NCI-H1436 treated with DMSO at 0.1 percent for 48 hours (cell line): ENCODE measurements around the gene BCL7A.
"Not testable (repeated sequence)": the region's sequence is repeated elsewhere in the genome, so short reads cannot be mapped to it uniquely, and the experiment has no call there.

Source experiments
- DNase-seq: peaks from one replicate; lab custom pipeline; 2025; lab: John Stamatoyannopoulos, UW

Gene BCL7A

DNA sequence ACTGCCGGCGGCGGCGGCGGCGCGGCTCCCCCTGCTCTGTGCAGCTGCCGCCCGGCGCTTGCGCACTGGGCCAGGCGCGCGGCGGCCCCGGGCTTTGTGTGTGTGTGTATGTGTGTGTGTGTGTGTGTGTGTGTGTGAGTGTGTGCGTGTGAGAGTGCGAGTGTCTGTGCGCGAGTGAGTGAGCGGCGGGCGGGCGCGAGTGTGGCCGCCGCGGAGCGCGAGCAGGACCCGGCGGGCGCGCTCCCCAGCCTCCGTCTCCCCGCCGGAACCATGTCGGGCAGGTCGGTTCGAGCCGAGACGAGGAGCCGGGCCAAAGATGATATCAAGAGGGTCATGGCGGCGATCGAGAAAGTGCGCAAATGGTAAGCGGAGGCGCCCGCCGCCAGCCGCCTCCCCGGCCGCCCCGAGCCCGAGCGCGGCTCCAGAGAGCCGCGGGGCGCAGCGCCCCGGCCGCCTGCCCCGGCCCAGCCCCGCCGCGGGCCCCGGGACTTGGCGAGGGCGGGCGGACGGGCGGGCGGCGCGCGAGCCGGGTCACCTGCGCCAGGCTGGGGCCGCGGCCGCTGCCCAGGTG lies at the start of gene BCL7A:
Gene BCL7A (plus strand): TSS at position 63 of the 571 bp plus-strand sequence. CDS start 208 bp downstream, at position 271.
- DNase-seq: no peak

DNA sequence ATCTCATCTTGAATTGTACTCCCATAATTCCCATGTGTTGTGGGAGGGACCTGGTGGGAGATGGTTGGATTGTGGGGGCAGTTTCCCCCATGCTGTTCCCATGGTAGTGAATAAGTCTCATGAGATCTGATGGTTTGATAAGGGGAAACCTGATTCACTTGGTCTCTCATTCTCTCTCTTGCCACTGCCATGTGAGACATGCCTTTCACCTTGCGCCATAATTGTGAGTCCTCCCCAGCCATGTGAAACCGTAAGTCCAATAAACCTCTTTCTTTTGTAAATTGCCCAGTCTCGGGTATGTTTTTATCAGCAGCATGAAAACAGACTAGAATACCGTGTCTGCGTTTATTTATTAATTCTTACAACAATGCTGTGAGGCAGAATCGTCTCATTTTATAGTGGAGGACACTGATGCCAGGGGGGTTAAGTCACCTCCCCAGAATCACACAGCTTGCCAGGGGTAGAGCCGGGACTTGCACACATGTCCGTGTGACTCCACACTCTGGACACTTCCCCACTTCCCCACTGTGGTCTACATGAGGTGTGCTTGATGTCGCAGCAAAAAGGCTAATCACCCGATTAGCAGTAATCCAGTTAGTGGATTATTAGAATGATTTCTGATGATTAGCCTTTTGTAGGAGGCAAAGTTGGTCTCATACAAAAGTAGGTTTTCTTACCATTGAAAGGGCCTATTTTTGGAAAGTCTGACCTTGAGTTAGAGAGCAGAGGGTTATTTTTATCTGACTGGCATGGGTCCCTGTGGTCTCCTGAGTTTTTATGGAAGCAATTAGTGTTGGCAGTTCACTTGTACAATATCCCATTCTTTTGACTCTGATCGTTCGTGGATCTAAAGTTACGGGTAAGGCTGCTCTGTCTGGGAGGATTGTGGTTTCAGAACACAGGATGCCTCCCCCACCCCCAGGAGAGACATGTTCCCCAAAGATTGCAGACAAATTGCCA lies 47.4 kb upstream of the BCL7A start:
- no peak for DNase-seq

DNA sequence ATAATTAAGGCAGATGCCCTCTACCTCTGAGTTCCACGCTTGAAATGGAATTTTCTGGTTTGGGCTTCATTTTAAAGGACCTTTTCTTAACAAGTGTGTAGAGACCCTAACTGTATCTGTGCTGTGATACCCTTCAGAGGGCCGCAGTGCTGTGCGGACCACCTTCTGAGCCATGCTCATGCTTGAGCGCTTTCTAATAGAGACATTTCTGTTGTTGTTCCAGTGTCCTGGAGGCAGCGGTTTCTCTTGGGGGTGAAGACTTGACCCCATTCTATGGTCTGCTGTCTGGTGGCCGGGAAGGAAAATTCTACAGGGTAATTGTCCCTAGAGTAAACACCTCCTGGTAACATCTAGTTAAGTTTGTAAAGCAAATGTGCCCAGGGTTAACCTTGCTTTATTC lies 46.7 kb upstream of the BCL7A start:
- no peak for DNase-seq

DNA sequence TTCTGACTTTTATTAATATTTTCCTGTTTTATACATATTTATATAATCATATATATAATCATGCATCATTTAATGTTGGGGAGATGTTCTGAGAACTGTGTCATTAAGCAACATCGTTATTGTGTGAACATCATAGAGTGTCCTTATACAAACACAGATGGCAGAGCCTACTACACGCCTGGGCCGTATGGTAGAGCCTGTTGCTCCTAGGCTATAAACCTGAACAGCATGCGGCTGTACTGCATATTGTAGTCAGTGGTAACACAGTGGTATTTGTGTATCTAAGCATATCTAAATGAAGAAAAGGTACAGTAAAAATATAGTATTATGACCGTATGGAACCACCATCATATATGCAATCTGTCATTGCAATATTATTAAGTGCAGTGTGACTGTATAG lies 44.7 kb upstream of the BCL7A start:
- no peak for DNase-seq

DNA sequence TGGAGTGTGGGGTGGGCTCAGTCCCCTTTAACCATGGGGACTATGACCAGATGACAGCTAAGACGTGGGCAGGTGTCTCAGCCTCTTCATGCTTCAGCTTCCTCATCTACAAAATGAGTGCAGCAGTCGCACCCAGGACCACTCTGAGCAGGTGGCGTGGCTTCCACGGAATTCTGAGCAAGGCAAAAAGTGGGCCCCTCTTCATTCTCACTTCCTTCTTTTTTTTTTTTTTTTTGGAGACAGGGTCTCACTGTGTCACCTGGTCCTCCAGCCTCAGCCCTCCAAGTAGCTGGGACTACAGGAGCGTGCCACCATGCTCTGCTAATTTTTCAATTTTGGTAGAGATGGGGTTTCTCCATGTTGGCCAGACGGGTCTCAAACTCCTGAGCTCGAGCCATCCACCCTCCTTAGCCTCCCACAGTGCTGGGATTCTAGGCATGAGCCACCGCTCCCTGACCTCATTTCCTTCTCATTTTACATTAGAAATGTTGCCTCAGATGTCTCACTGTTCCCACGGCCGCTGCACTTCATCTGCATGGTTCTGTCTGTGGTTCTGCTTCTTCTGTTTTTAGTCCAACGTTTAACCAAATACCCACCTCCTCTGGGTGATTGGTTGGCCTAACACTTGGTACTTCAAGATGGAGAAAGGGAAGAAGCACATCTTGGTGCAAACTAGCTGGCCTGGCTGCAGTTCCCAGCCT lies 41.3 kb upstream of the BCL7A start:
- no peak for DNase-seq

DNA sequence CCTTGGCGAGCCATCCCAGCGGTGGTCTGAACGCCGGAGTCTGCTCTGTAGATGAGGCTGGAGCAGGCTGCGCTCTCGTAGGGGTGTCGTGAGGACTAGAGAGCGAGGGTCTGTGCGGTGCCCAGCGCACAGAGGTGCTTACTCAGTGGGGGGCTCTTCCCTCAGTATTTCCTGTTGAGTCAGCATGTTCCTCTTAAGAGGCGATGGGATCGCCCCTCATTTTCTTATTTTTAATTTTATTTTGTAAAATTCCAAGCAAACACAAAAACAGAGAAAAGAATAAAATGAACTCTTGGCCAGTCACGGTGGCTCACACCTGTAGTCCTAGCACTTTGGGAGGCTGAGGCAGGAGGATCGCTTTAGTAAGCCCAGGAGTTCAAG lies 40.8 kb upstream of the BCL7A start:
- no peak for DNase-seq

DNA sequence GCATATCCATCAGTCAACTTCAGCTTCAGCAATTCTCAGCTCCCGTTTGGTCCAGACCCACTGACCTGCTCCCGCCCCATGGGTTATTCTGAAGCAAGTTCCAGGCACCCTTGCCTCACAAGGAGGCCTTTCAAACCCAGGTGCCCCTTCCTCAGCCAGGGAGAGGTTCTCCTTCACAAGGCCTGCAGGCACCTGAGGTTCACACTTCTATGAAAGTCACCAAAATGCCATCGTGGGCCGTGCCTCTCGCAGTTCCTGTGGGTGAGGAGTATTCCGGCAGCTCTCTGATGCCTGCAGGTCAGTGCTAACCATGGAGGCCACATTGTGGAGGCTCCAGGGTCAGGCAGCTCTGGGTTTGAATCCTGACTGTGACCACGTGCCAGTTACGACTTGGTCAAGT lies 40.2 kb upstream of the BCL7A start:
- no peak for DNase-seq

DNA sequence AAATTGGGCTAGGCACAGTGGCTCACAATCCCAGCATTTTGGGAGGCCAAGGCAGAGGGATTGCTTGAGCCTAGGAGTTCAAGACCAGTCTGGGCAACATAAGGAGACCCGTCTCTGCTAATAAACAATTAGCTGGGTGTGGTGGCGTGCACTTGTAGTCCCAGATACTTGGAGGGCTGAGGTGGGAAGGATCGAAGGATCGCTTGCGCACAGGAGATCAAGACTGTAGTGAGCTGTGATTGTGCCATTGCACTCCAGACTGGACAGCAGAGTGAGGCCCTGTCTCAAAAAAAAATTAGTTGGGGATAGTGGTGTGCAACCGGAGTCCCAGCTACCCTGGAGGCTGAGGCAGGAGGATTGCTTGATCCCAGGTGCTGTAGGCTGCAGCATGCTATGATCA lies 38.7 kb upstream of the BCL7A start:
- no peak for DNase-seq

DNA sequence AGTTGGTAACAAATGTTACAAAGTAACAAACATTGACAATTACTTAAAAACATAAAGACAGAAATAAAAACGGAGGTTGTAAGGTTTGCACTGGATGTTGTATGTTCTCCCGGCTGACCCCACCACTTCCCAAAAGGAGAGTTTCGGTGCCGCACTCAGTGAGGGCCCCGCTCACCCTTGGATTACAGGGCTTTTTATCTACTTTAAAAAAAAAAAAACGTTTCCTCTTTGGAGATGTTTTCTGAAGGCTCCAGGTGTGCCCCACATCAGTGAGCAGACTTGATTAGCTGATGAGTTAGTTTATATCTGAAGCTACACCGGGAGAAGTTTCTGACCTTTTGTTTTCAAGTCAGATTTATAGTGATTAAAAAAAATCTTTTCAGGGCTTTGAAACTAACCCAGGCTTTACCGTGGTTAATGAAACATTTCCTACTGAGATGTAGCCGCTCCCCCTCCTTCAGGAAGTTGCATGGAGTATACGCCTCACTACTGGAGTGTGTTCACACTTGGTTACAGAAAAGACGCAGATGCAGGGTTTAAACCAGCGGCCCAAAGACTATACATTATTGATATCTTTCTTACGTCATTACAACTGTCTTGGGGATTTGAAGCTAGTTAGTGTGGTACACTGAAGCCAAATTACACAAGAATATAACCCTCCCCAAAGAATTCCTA lies 38.0 kb upstream of the BCL7A start:
- no peak for DNase-seq

DNA sequence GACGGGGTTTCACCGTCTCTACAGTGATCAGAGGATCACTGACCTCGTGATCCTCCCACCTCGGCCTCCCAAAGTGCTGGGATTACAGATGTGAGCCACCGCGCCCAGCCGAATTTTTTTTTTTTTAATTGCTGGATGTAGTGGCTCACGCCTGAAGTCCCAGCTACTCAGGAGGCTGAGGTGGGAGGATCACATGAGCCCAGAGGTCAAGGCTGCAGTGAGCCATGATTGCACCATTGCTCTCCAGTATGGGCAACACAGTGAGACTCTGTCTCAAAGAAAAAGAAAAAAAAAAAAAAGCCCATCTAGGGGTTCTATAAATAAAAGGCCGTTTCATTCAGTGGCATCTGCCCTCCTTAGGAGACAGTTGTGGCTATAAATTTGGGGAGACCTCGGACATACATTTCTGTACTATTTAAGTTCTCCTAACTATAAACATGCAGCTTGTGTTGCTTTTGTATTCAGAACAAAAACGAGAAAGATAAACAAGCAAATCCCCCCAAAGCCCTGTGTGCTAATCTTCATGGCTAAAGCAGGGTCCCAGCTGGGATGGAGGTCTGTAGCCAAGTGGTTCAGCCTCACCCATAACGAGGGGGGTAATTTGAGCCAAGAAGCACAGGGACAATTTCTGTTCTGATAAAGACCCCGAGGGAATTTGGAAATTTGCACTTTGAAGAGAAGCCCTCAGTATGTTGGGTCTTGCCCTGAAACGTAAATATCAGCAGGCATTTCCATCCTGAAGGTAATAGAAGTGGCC lies 35.0 kb upstream of the BCL7A start:
- no peak for DNase-seq

DNA sequence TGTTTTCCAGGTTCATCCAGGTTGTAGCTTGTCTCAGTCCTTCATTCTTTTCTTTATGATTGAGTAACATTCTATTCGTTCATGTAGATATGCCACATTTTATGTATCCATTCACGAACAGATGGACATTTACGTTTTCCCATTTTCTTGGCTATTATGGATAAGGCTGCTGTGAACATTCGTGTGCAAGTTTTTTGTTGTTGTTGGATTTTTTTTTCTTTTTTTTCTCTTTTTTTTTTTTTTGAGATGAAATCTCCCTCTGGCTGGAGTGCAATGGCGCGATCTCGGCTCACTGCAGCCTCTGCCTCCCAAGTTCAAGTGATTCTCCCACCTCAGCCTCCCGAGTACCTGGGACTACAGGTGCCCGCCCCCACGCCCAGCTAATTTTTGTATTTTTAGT lies 33.2 kb upstream of the BCL7A start:
- DNase-seq: not testable (repeated sequence)

DNA sequence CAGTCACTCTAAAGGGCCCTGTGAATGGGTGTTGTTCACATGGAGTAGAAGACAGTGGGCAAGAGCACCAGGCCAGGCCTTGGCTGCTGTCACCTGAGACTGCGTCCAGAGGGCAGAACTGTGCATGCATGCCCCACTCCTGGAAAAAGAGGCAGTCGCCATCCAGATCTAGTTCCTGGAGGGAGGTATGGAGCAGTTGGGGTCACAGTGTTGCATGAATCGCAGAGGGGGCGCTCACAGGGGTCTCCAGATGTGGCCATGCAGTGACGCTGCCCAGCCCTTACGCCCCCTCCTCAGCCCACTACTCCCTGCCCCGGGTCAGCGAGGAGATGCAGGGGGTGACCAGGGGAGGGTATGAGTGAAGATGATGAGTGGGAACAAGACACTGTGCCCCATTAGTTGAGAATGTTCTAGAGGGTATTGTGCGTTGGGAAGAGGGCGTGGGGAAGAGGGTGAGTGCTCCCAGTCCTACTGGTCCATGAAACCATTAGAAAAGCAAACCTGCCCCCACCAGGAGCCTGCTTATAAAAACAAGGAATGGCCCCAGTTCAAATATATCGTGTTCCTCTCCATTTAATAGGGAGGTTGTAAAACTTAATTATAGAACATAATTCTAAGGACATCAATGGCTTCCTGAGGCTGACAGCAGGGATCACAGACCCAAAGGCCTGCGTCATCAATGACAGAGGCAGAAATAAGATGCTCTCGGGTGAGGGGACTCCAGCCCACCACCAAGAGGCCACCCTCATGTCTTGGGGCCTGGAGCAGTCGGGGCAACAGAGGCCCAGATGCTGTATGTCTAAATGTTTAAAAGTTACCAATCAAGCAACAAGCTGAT lies 32.2 kb upstream of the BCL7A start:
- no peak for DNase-seq

DNA sequence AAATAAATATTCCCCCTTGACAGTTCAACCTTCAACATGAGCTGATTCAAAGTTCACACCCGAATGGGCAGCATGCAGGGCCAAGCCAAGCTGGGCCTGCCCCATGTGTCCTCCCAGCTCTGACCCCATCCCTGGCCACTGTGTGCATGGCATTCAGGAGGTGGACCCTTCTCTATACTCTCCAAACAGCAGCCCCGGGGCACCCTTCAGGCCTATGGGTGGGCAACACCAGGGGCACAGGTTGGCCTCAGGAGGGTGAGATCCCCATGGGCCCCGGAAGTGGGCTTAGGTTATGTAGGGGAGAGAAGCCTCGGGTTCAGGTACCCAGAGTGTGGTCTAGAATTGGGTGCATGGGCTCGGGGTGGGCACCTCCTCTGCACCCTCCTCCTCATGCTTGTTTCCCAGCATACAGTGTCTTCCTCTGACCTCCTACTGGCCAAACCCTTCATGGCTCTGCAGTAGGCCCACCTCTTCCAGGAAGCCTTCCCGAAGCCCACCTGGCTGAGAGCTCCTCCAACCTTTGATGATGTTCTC lies 31.5 kb upstream of the BCL7A start:
- DNase-seq: no peak

DNA sequence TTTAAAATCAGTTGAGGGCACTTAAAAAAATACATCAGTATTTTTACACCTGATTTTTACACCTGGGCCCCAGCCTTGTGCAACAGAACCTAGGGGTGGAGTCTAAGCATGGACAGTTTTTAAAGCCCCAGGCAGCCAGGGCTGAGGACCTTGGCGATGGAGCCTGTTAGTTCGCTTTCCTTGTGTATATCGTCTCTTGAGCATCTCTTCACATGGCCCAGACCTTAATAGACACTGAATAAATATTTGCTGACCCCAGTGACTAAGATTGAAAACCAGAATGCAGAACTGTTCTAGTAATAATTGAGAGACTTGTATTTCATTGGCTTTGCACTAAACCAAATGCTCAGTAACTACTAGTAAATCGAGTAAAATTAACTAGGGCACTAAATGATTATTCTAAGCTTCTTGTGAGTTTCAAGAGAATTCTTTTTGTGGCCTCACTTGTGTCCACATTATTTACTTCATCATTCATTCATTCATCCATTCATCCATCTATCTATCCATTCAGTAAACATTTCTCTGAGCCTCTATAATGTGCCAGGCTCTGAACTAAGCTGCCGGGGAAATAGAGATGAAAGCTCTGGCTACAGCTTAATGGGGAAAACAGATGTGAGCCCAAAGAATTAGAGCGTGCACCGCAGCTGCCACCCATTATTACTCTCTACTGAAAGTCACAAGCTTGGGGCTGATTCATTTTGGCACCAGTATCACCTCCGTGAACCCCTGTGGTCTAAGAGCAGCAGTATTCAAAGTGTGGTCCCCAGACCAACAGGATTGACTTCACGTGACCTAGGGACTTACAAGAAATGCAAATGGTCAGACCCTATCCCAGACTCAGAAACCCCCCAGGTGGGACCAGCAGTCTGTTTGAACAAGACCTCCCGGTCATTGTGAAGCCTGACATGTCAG lies 30.7 kb upstream of the BCL7A start:
- no peak for DNase-seq

DNA sequence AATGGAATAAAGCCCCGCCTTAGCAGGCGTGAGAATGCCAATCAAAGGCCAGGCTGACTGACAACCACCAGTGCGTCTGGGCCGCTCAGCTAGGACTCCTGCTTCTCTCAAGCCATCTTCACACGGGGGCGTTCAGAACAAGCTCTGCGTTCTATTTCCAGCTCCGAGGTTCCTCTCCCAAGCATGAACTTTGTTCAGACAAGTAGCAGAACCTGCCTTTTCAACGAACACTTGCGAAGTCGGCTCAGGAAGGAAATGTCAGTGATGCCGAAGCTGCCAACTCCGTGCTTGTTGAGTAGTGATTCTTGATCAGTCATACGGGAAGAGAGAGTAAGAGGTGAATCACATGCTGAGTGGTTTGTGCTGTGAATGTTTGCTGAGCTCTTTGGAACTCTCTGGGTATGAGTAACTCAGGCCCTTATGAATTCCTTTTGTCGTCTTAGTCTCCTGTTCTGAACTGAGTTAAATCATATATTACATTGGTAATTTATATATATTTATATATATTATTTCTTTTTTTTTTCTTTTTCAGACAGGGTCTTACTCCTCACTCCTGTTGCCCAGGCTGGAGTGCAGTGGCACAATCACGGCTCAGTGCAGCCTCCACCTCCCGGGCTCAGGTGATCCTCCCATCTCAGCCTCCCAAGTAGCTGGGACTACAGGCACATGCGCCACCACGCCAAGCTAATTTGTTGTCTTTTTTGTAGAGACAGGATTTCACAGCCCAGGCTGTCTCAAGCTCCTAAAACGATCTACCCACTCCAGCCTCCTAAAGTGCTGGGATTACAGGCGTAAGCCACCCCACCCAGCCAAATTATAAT lies 29.4 kb upstream of the BCL7A start:
- DNase-seq: no peak

DNA sequence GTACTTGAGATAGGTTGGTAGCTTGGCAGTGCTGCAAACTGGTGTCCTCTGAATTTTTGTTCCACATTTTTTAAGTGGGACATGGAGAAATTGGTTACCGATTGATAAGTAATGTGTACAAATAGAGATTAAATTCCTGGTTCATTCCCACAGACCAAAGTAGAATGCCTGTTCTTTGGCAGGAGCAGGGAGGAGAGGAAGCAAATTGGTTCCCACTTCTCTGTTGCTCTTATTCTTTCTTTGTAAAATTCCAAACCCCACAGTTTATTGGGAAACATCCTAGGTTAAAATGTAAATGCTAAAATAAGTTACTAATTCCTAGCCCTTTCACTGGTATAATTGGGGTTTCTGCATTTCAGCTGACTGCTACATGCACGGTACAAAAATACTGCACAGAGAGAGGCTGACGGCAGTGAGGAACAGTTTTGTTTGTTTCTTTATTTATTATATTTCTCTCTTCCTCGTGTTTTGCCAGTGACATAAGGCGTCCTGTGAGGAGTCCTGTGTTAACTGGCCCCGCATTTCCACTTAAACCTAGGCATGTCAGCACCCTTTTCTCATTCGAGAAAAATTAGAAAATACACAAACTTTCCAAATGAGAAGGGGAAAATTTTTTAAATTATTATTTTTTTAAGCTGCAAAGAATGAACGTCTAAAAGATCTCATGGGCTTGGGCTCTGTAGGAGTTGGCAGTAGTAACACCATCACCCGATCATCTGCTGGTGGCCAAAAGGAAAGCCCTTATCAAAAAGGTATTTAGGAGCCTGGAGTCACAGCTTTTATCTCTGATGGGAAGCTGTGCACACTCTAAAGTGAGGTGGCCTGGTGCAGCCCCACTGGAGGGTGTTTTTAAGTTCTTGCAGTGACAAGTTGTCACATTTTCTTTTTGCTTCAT lies 25.4 kb upstream of the BCL7A start:
- DNase-seq: no peak

DNA sequence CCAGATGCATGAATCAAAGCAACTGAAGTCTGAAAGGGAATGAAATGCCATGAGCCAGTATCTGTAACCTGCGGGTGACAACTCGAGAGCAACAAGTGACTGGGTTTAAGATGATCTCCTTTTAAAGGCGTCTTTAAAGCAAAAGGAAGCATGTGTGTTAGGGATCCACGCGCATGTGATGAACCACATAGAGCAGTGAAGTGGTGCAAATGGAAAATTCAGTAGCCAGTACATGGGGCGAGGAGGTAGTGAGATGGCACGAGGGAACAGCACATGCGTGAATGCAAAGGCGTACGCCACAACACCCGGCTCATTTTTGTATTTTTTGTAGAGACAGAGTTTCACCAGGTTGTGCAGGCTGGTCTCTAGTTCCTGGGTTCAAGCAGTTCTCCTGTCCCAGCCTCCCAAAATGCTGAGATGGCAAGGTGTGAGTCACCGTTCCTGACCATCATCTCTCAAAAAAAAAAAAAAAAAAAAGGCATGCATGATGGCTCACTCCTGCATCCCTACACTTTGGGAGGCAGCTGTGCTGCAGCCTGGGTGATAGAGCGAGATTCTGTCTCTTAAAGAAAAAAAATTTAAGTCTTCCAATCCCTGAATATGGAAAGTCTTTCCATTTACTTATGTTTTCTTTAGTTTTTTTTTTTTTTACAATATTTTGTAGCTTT lies 24.6 kb upstream of the BCL7A start:
- no peak for DNase-seq
